ENCODE data around the gene CRADD. TPM values are rescaled to one million over a fixed set of nuclear protein-coding genes. Genes with fewer than 3 reads are reported as not detected.

The CRADD gene
- total RNA-seq, 2 experiments from 2014 or later = 5.8 to 9.2 TPM

GRCh38 chr12:93767524-93767863 lies 90.3 kb downstream of the CRADD start:
- CTCF ChIA-PET = interaction anchor here (0.8 to 4.1 kb wide), 9 partner anchors 9 to 334 kb away, joined by 3 to 77 read pairs (median 7); no protein-coding TSS in a partner anchor
- DNase-seq (peak in 1 of 14 experiments; percentile 33), ATAC-seq (ENCODE audit: poor library complexity) (peak; percentile 21)
- TF ChIP-seq, protein P1, sequence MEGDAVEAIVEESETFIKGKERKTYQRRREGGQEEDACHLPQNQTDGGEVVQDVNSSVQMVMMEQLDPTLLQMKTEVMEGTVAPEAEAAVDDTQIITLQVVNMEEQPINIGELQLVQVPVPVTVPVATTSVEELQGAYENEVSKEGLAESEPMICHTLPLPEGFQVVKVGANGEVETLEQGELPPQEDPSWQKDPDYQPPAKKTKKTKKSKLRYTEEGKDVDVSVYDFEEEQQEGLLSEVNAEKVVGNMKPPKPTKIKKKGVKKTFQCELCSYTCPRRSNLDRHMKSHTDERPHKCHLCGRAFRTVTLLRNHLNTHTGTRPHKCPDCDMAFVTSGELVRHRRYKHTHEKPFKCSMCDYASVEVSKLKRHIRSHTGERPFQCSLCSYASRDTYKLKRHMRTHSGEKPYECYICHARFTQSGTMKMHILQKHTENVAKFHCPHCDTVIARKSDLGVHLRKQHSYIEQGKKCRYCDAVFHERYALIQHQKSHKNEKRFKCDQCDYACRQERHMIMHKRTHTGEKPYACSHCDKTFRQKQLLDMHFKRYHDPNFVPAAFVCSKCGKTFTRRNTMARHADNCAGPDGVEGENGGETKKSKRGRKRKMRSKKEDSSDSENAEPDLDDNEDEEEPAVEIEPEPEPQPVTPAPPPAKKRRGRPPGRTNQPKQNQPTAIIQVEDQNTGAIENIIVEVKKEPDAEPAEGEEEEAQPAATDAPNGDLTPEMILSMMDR (IDR thresholded peaks at IDR 0.05) = no peak
- Mint-ChIP-seq H3K36me3 (ENCODE audit: low read depth) (no peaks in the 10 kb centered on the region), H3K4me3 (no peak overlapping the region), H3K9me3 (no peaks in the 10 kb centered on the region), H3K27me3 (no peaks in the 10 kb centered on the region), H3K27ac (no peak overlapping the region), H3K4me1 (ENCODE audit: low read depth) (peaks cover 28% of the 10 kb centered on the region)
- Histone ChIP-seq H3K9me3 (ENCODE audit: control insufficient read depth in 1 of 2, insufficient read depth in 1 of 2, low read length in 2 of 2) (no peaks in the 10 kb centered on the region), H3K4me1 (ENCODE audit: insufficient read depth, low read length) (peaks cover 2% of the 10 kb centered on the region), H3K27me3 (ENCODE audit: control insufficient read depth in 1 of 2, insufficient read depth in 2 of 2, low read length in 2 of 2) (no peaks in the 10 kb centered on the region), H3K4me3 (ENCODE audit: low read length) (no peak overlapping the region), H3K36me3 (ENCODE audit: insufficient read depth, low read length) (no peaks in the 10 kb centered on the region), H3K27ac (ENCODE audit: low read depth in 1 of 2, low read length in 2 of 2) (no peak overlapping the region)
- intact Hi-C loops (cut with DNase I, micrococcal nuclease) = loop anchor here (1.0 to 10.0 kb wide), 4 partner anchors 200 to 335 kb away; no protein-coding TSS in a partner anchor
- POLR2A ChIA-PET = interaction anchor here (1.0 to 1.2 kb wide), 2 partner anchors 17 to 25 kb away, joined by 3 read pairs; no protein-coding TSS in a partner anchor

- Mint-ChIP-seq H3K4me3 (no peak overlapping the region), H3K9me3 (no peaks in the 10 kb centered on the region), H3K4me1 (ENCODE audit: low read depth) (peaks cover 35% of the 10 kb centered on the region), H3K36me3 (ENCODE audit: low read depth) (no peaks in the 10 kb centered on the region), H3K27ac (no peak overlapping the region), H3K27me3 (no peaks in the 10 kb centered on the region)
- peak in 1 of 14 experiments; percentile 51 for DNase-seq
- TF ChIP-seq, protein P1 (IDR thresholded peaks at IDR 0.05) = no peak
- Histone ChIP-seq H3K27me3 (ENCODE audit: control insufficient read depth in 1 of 2, insufficient read depth in 2 of 2, low read length in 2 of 2) (no peaks in the 10 kb centered on the region), H3K4me1 (ENCODE audit: insufficient read depth, low read length) (peaks cover 10% of the 10 kb centered on the region), H3K27ac (ENCODE audit: low read depth in 1 of 2, low read length in 2 of 2) (no peak overlapping the region), H3K4me3 (ENCODE audit: low read length) (no peak overlapping the region), H3K9me3 (ENCODE audit: control insufficient read depth in 1 of 2, insufficient read depth in 1 of 2, low read length in 2 of 2) (no peaks in the 10 kb centered on the region), H3K36me3 (ENCODE audit: insufficient read depth, low read length) (no peaks in the 10 kb centered on the region)
- ChIA-PET POLR2A (interaction anchor here (0.6 kb wide), 1 partner anchor 29 kb away, joined by 3 read pairs; no protein-coding TSS in a partner anchor), CTCF (interaction anchor here (1.1 kb wide), 2 partner anchors 13 to 330 kb away, joined by 3 read pairs; no protein-coding TSS in a partner anchor)
- intact Hi-C loops (cut with DNase I, micrococcal nuclease) = no loop called here
- ATAC-seq (ENCODE audit: poor library complexity) = no peak
Observed at GRCh38 chr12:93772003-93772700, 95.0 kb downstream of the CRADD start.

DNA sequence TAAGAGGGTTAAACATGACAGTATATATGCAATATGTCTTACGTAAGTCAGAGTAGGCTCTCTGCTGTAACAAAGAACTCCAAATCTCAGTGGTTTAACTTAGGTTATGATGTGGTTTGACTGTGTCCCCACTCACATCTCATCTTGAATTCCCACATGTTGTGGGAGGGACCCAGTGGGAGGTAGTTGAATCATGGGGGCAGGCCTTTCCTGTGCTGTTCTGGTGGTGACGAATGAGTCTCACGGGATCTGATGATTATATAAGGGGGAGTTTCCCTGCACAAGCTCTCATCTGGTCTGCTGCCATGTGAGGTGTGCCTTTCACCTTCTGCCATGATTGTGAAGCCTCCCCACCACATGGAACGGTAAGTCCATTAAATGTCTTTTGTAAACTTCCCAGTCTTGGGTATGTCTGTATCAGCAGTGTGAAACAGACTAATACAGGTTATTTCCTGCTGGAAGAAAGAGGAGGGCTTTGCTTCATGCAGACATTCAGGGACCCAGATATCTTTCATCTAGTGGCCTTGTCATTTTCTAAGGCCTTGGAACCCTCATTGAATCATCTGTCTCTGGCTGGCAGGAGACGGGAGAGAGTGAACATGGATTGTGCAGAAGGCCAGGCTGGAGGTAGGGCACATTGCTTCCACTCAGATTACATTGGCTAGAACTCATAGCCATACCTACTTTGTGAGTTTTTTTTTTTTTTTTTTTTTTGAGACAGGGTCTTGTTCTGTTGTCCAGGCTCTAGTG lies 96.1 kb downstream of the CRADD start:
- Mint-ChIP-seq H3K36me3 (ENCODE audit: low read depth) (no peaks in the 10 kb centered on the region), H3K27me3 (no peaks in the 10 kb centered on the region), H3K27ac (peak overlapping the region; percentile 2), H3K4me3 (no peak overlapping the region), H3K4me1 (ENCODE audit: low read depth) (peaks cover 39% of the 10 kb centered on the region), H3K9me3 (no peaks in the 10 kb centered on the region)
- peak; percentile 82 for ATAC-seq (ENCODE audit: poor library complexity)
- Histone ChIP-seq H3K9me3 (ENCODE audit: control insufficient read depth in 1 of 2, insufficient read depth in 1 of 2, low read length in 2 of 2) (no peaks in the 10 kb centered on the region), H3K4me1 (ENCODE audit: insufficient read depth, low read length) (peaks cover 8% of the 10 kb centered on the region), H3K27me3 (ENCODE audit: control insufficient read depth in 1 of 2, insufficient read depth in 2 of 2, low read length in 2 of 2) (no peaks in the 10 kb centered on the region), H3K4me3 (ENCODE audit: low read length) (no peak overlapping the region), H3K27ac (ENCODE audit: low read depth in 1 of 2, low read length in 2 of 2) (no peak overlapping the region), H3K36me3 (ENCODE audit: insufficient read depth, low read length) (no peaks in the 10 kb centered on the region)
- POLR2A ChIA-PET = no interaction called here
- DNase-seq = peak in 5 of 14 experiments; percentile 19 to 75 (median 48)
- TF ChIP-seq, protein P1 (IDR thresholded peaks at IDR 0.05) = no peak
- intact Hi-C loops (cut with DNase I, micrococcal nuclease) = no loop called here
- CTCF ChIA-PET = interaction anchor here (0.6 to 1.1 kb wide), 4 partner anchors 12 to 329 kb away, joined by 3 read pairs; no protein-coding TSS in a partner anchor

All from CD4-positive, alpha-beta T cell (primary cell).